HepG2 (cell line): Measurements from ENCODE around the gene SLC25A38. TPM values are rescaled to one million over a fixed set of nuclear protein-coding genes. Genes with fewer than 3 reads are reported as not detected.

Experiments used
- CBFB ChIP-seq: sonication (generic); formaldehyde crosslinking; IDR thresholded peaks from 2 replicates; pipeline ENCODE4 v1.4.0; 2020; ENCODE audit warnings: missing genetic modification reagents
- EEA1 ChIP-seq: sonication (generic); formaldehyde crosslinking; IDR thresholded peaks from 2 replicates; pipeline ENCODE4 v1.5.1; 2020; ENCODE audit warnings: mild to moderate bottlenecking, missing genetic modification reagents, borderline replicate concordance
- FOSL1 ChIP-seq: sonication (generic); formaldehyde crosslinking; IDR thresholded peaks from 2 replicates; pipeline ENCODE4 v1.9.0; 2021; ENCODE audit warnings: missing genetic modification reagents, borderline replicate concordance
- HIVEP1 ChIP-seq: sonication (generic); formaldehyde crosslinking; IDR thresholded peaks from 2 replicates; pipeline ENCODE4 v1.4.0; 2020; ENCODE audit warnings: mild to moderate bottlenecking, missing genetic modification reagents
- MATR3 ChIP-seq: sonication (generic); formaldehyde crosslinking; IDR thresholded peaks from 2 replicates; pipeline ENCODE4 v1.4.0; 2020; ENCODE audit warnings: missing genetic modification reagents
- NONO ChIP-seq, 2 experiments: fragments of 450-650 bp in 1 of 2; sonication (generic) in 1 of 2; formaldehyde crosslinking in 1 of 2; IDR thresholded peaks in 1 of 2; conservative IDR thresholded peaks in 1 of 2; 2 replicates each; pipeline versions ENCODE4 v1.6.1 to v1.8.0; 2017 to 2022; ENCODE audit warnings: mild to moderate bottlenecking in 1 of 2, missing genetic modification reagents in 1 of 2, moderate library complexity in 1 of 2
- NR1H2 ChIP-seq: sonication (generic); formaldehyde crosslinking; IDR thresholded peaks from 2 replicates; pipeline ENCODE4 v1.8.1; 2022; ENCODE audit warnings: low read depth, missing genetic modification reagents, borderline replicate concordance
- PAWR ChIP-seq: sonication (generic); formaldehyde crosslinking; IDR thresholded peaks from 2 replicates; pipeline ENCODE4 v1.4.0; 2020; ENCODE audit warnings: missing genetic modification reagents, mild to moderate bottlenecking, borderline replicate concordance
- RCOR2 ChIP-seq: IDR thresholded peaks from 2 replicates; pipeline ENCODE4 v1.6.1; 2016; ENCODE audit warnings: missing biosample characterization, missing genetic modification reagents
- ZBTB7A ChIP-seq: sonication (generic); formaldehyde crosslinking; IDR thresholded peaks from 2 replicates; pipeline ENCODE4 v1.8.0; 2022; ENCODE audit warnings: mild to moderate bottlenecking, missing genetic modification reagents
- ZFP62 ChIP-seq: sonication (generic); formaldehyde crosslinking; IDR thresholded peaks from 2 replicates; pipeline ENCODE4 v1.4.0; 2020; ENCODE audit warnings: missing genetic modification reagents
- ZKSCAN1 ChIP-seq: fragments of 150-350 bp; IDR thresholded peaks from 2 replicates; pipeline ENCODE4 v1.6.1; 2014; ENCODE audit warnings: low read length
- ZNF12 ChIP-seq: sonication (generic); formaldehyde crosslinking; IDR thresholded peaks from 2 replicates; pipeline ENCODE4 v1.5.0; 2020; ENCODE audit warnings: missing genetic modification reagents
- ZNF20 ChIP-seq: sonication (generic); formaldehyde crosslinking; IDR thresholded peaks from 2 replicates; pipeline ENCODE4 v1.4.0; 2020; ENCODE audit warnings: mild to moderate bottlenecking, moderate library complexity, missing genetic modification reagents
- ZNF616 ChIP-seq: sonication (generic); formaldehyde crosslinking; IDR thresholded peaks from 2 replicates; pipeline ENCODE4 v1.5.0; 2020; ENCODE audit warnings: low read depth, mild to moderate bottlenecking, missing genetic modification reagents
- ZNF841 ChIP-seq: sonication (generic); formaldehyde crosslinking; IDR thresholded peaks from 2 replicates; pipeline ENCODE4 v1.8.1; 2023; ENCODE audit warnings: missing genetic modification reagents, borderline replicate concordance
- polyA plus RNA-seq, 8 experiments: library from polyadenylated mRNA; depleted of rRNA in 3 of 8; stranded (reverse) in 7 of 8; unstranded in 1 of 8; fragments of >200 nt; fragmentation: Illumina TruSeq in 4 of 8; extraction: Trizol in 4 of 8; gene quantifications; 2 replicates each; pipeline versions ENCODE4 v1.2.1 to v1.2.3, GENCODE V29; 2011 to 2016; ENCODE audit warnings: low read depth in 4 of 8, missing spikeins in 1 of 8, mixed read lengths in 1 of 8; ENCODE audit not compliant: insufficient read depth in 1 of 8
- total RNA-seq, 5 experiments: library from RNA; depleted of rRNA; stranded (reverse); fragments of >200 nt; fragmentation: Illumina TruSeq; extraction: Trizol; gene quantifications; 2 replicates each; pipeline ENCODE4 v1.2.3, GENCODE V29; 2016; ENCODE audit warnings: low read depth in 1 of 5
- TF ChIP-seq, protein P1 (sequence below): sonication (generic); formaldehyde crosslinking; IDR thresholded peaks from 2 replicates; pipeline ENCODE4 v1.5.0; 2020; ENCODE audit warnings: missing genetic modification reagents
- TF ChIP-seq, protein P2 (sequence below): sonication (generic); formaldehyde crosslinking; IDR thresholded peaks from 2 replicates; pipeline ENCODE4 v1.8.0; 2022; ENCODE audit warnings: mild to moderate bottlenecking, missing genetic modification reagents
- TF ChIP-seq, protein P3 (sequence below): sonication (generic); formaldehyde crosslinking; IDR thresholded peaks from 2 replicates; pipeline ENCODE4 v1.8.1; 2023; ENCODE audit warnings: mild to moderate bottlenecking, moderate library complexity, missing genetic modification reagents
- TF ChIP-seq, protein P4 (sequence below): IDR thresholded peaks from 2 replicates; pipeline ENCODE4 v1.6.1; 2012; ENCODE audit warnings: low read length, improper control_type of control experiment
- TF ChIP-seq, protein P5 (sequence below): IDR thresholded peaks from 2 replicates; pipeline ENCODE4 v1.6.1; 2016; ENCODE audit warnings: mild to moderate bottlenecking

The SLC25A38 gene
- total and polyA plus RNA-seq, 2 of the 13 experiments (the other 11 are each of a cell fraction or from before 2014, with no cell fraction given) = 32.5 to 35.4 TPM

DNA sequence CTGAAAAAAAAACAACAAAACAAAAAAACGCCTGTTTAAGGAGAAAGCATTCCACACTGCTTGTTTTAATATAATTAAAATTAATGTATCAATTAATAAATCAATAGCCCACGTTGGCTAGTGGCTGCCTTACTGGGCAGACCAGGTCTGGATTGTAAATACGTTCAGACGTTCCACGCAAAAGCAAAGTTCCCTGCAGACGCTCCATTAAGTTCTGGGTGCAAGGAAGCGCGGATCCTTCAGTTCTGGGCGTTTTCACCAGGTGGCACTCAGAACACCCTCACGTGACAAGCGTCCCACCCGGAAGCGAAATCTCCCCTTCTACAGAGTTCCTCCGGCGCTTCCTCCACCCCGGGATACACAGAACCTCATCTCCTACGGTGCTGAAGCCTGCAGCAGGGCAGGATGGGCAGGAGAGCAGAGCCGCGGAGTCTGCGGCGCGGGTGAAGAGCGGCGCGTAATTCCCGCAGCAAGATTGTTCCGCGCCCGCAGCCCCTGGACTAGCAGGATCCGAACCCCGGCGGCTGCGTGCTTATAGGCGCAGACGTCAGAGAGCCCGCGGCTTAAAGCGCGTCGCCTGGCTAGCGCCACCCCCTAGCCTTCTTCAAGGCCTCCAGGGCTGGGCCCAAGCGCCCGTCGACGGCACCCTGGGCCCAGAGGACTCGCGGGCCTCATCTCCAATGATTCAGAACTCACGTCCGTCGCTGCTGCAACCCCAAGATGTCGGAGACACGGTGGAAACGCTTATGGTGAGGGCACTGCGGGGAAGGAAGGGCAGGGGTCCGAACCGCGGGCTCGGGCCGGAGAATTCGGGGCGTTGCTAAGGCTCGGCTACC, at the start of gene SLC25A38 (continued):
- TF ChIP-seq, protein P1, sequence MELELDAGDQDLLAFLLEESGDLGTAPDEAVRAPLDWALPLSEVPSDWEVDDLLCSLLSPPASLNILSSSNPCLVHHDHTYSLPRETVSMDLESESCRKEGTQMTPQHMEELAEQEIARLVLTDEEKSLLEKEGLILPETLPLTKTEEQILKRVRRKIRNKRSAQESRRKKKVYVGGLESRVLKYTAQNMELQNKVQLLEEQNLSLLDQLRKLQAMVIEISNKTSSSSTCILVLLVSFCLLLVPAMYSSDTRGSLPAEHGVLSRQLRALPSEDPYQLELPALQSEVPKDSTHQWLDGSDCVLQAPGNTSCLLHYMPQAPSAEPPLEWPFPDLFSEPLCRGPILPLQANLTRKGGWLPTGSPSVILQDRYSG = no peak
- TF ChIP-seq FOSL1 (CRISPR knock-in tag) (no peak), NONO (IDR thresholded peaks at IDR 0.05) (no peak), NONO (CRISPR knock-in tag; conservative IDR thresholded peaks at IDR 0.05) (peak; percentile 46), ZNF20 (no peak), ZNF12 (CRISPR knock-in tag) (peak; percentile 33; the same call in 1 of the 2 replicates), ZFP62 (no peak), ZBTB7A (CRISPR knock-in tag) (no peak), HIVEP1 (CRISPR knock-in tag) (no peak), ZKSCAN1 (no peak), ZNF841 (CRISPR knock-in tag) (no peak), EEA1 (no peak; the same call in 1 of the 2 replicates), CBFB (peak; percentile 65; the same call in 1 of the 2 replicates), NR1H2 (CRISPR knock-in tag) (no peak), ZNF616 (CRISPR knock-in tag) (no peak), MATR3 (no peak), PAWR (CRISPR knock-in tag) (no peak), RCOR2 (CRISPR knock-in tag) (no peak)
- TF ChIP-seq, protein P2, sequence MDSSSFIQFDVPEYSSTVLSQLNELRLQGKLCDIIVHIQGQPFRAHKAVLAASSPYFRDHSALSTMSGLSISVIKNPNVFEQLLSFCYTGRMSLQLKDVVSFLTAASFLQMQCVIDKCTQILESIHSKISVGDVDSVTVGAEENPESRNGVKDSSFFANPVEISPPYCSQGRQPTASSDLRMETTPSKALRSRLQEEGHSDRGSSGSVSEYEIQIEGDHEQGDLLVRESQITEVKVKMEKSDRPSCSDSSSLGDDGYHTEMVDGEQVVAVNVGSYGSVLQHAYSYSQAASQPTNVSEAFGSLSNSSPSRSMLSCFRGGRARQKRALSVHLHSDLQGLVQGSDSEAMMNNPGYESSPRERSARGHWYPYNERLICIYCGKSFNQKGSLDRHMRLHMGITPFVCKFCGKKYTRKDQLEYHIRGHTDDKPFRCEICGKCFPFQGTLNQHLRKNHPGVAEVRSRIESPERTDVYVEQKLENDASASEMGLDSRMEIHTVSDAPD = no peak
- TF ChIP-seq, protein P3, sequence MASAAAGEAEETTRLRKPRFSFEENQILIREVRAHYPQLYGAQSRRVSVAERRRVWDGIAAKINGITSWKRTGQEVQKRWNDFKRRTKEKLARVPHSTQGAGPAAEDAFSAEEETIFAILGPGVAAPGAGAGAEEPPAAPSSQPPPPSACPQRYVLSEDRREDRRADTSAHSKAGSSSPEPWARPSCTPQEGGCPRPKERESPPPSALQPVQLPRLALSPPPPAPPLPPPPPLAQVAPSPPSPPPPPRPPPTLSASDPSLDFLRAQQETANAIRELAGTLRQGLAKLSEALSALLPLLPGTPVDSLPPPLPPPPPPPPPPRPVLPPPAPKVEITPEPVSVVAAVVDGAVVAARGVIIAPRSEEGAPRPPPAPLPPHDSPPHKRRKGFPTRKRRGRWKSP (CRISPR knock-in tag) = peak; percentile 90; the same call in 1 of the 2 replicates
- TF ChIP-seq, protein P4, sequence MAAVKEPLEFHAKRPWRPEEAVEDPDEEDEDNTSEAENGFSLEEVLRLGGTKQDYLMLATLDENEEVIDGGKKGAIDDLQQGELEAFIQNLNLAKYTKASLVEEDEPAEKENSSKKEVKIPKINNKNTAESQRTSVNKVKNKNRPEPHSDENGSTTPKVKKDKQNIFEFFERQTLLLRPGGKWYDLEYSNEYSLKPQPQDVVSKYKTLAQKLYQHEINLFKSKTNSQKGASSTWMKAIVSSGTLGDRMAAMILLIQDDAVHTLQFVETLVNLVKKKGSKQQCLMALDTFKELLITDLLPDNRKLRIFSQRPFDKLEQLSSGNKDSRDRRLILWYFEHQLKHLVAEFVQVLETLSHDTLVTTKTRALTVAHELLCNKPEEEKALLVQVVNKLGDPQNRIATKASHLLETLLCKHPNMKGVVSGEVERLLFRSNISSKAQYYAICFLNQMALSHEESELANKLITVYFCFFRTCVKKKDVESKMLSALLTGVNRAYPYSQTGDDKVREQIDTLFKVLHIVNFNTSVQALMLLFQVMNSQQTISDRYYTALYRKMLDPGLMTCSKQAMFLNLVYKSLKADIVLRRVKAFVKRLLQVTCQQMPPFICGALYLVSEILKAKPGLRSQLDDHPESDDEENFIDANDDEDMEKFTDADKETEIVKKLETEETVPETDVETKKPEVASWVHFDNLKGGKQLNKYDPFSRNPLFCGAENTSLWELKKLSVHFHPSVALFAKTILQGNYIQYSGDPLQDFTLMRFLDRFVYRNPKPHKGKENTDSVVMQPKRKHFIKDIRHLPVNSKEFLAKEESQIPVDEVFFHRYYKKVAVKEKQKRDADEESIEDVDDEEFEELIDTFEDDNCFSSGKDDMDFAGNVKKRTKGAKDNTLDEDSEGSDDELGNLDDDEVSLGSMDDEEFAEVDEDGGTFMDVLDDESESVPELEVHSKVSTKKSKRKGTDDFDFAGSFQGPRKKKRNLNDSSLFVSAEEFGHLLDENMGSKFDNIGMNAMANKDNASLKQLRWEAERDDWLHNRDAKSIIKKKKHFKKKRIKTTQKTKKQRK = no peak
- TF ChIP-seq, protein P5, sequence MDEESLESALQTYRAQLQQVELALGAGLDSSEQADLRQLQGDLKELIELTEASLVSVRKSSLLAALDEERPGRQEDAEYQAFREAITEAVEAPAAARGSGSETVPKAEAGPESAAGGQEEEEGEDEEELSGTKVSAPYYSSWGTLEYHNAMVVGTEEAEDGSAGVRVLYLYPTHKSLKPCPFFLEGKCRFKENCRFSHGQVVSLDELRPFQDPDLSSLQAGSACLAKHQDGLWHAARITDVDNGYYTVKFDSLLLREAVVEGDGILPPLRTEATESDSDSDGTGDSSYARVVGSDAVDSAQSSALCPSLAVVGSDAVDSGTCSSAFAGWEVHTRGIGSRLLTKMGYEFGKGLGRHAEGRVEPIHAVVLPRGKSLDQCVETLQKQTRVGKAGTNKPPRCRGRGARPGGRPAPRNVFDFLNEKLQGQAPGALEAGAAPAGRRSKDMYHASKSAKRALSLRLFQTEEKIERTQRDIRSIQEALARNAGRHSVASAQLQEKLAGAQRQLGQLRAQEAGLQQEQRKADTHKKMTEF (CRISPR knock-in tag) = peak; percentile 36; the same call in 1 of the 2 replicates
